Measurements from ENCODE around the gene BRD4.

- TF ChIP-seq MXI1 (conservative IDR thresholded peaks at IDR 0.05; ENCODE audit: poor library complexity, severe bottlenecking) = no peak
- TF ChIP-seq CTCF (IDR thresholded peaks at IDR 0.05; ENCODE audit: poor library complexity, severe bottlenecking) = no peak
- no peak for TF ChIP-seq EZH2 (IDR thresholded peaks at IDR 0.05; ENCODE audit: borderline replicate concordance, insufficient read depth, low read length, poor library complexity, severe bottlenecking)
These were observed 29.1 kb downstream of the BRD4 start for GRCh38 chr19:15303105-15303780.

Data from neural cell (in vitro differentiated cells).